MCF 10A (cell line): ENCODE measurements around the gene GRM8. TPM values are rescaled to one million over a fixed set of nuclear protein-coding genes. Genes with fewer than 3 reads are reported as not detected.

Experiments
- BruUV-seq: library from RNA; stranded (reverse); fragments of 400-500 nt; replicated peaks from 2 replicates; lab custom pipeline; 2021; lab: Mats Ljungman, UMichigan
- CTCF ChIA-PET: fragments of 300-600 bp; sonication (Branson Sonifier 250); formaldehyde crosslinking; extraction: SDS; loops from one replicate; lab custom pipeline; 2021; ENCODE audit warnings: antibody characterized with exemption, inconsistent platforms; lab: Yijun Ruan, JAX
- POLR2A ChIA-PET: fragments of 300-600, 350-650 bp; sonication (Branson Sonifier 250); formaldehyde crosslinking; extraction: SDS; loops from one replicate; lab custom pipeline; 2020; ENCODE audit warnings: antibody characterized with exemption, inconsistent platforms; lab: Yijun Ruan, JAX
- DNase-seq: peaks from one replicate; pipeline ENCODE4 v3.0.0-alpha.2; 2018; ENCODE audit not compliant: unreplicated experiment
- H3K27ac Mint-ChIP-seq: one replicate; pipeline ENCODE4 v1.8.0; 2022; ENCODE audit warnings: mild to moderate bottlenecking, low read depth, mixed read lengths; ENCODE audit not compliant: unreplicated experiment
- H3K27me3 Mint-ChIP-seq: one replicate; pipeline ENCODE4 v1.8.0; 2022; ENCODE audit warnings: mixed read lengths; ENCODE audit not compliant: insufficient read depth, unreplicated experiment
- H3K36me3 Mint-ChIP-seq: one replicate; pipeline ENCODE4 v1.8.0; 2022; ENCODE audit warnings: mild to moderate bottlenecking, moderate library complexity, mixed read lengths; ENCODE audit not compliant: insufficient read depth, unreplicated experiment
- H3K4me1 Mint-ChIP-seq: one replicate; pipeline ENCODE4 v1.8.0; 2022; ENCODE audit warnings: mixed read lengths; ENCODE audit not compliant: insufficient read depth, unreplicated experiment
- H3K4me3 Mint-ChIP-seq: one replicate; pipeline ENCODE4 v1.8.0; 2022; ENCODE audit warnings: mild to moderate bottlenecking, moderate library complexity, mixed read lengths; ENCODE audit not compliant: unreplicated experiment
- H3K9me3 Mint-ChIP-seq: one replicate; pipeline ENCODE4 v1.8.0; 2022; ENCODE audit warnings: mixed read lengths; ENCODE audit not compliant: unreplicated experiment
- CTCF ChIP-seq: fragments of 200-600 bp; IDR thresholded peaks from one replicate; pipeline ENCODE4 v1.8.0; 2022; ENCODE audit warnings: antibody characterized with exemption, mild to moderate bottlenecking; ENCODE audit not compliant: unreplicated experiment
- intact Hi-C: fragments of 100-400 bp; cut with micrococcal nuclease; formaldehyde crosslinking; loops from 2 replicates; pipeline ENCODE4 v1.14.1; 2022
- total RNA-seq: library from RNA; stranded (reverse); gene quantifications from 2 replicates; pipeline ENCODE4 v1.2.3, GENCODE V29; 2022

The GRM8 gene
- total RNA-seq, 1 experiment from 2014 or later, result not detected

- H3K4me1 Mint-ChIP-seq, result no peaks in the 10 kb centered on the region
- BruUV-seq, result no TSS peak
- H3K9me3 Mint-ChIP-seq, result peaks cover 8% of the 10 kb centered on the region
- H3K36me3 Mint-ChIP-seq, result no peaks in the 10 kb centered on the region
- H3K27ac Mint-ChIP-seq, result no peak overlapping the region
- ChIA-PET POLR2A (no interaction called here), CTCF (interaction anchor here (0.6 to 7.0 kb wide), 6 partner anchors 13 to 708 kb away, joined by 4 to 64 read pairs (median 4); no protein-coding TSS in a partner anchor)
- H3K27me3 Mint-ChIP-seq, result peaks cover 25% of the 10 kb centered on the region
- no peak for TF ChIP-seq CTCF
- H3K4me3 Mint-ChIP-seq, result no peak overlapping the region
- no peak for DNase-seq
- intact Hi-C loops, result no loop called here
Observed at GRCh38 chr7:126806614-126807013, 446.1 kb downstream of the GRM8 start.

GRCh38 chr7:126805351-126805750, 447.4 kb downstream of the GRM8 start:
- CTCF ChIA-PET, result interaction anchor here (0.7 to 7.0 kb wide), 5 partner anchors 63 to 710 kb away, joined by 3 to 64 read pairs (median 4); no protein-coding TSS in a partner anchor
- POLR2A ChIA-PET, result no interaction called here
- H3K36me3 Mint-ChIP-seq, result no peaks in the 10 kb centered on the region
- no peaks in the 10 kb centered on the region for H3K4me1 Mint-ChIP-seq
- intact Hi-C loops, result no loop called here
- H3K9me3 Mint-ChIP-seq, result no peaks in the 10 kb centered on the region
- DNase-seq, result no peak
- BruUV-seq, result no TSS peak
- no peak overlapping the region for H3K4me3 Mint-ChIP-seq
- no peak overlapping the region for H3K27ac Mint-ChIP-seq
- peaks cover 25% of the 10 kb centered on the region for H3K27me3 Mint-ChIP-seq
- no peak for TF ChIP-seq CTCF

- ChIA-PET POLR2A (no interaction called here), CTCF (interaction anchor here (0.6 to 7.0 kb wide), 8 partner anchors 9 to 971 kb away, joined by 3 to 64 read pairs (median 10); no protein-coding TSS in a partner anchor)
- DNase-seq, result no peak
- Mint-ChIP-seq H3K9me3 (no peaks in the 10 kb centered on the region), H3K27ac (no peak overlapping the region), H3K36me3 (no peaks in the 10 kb centered on the region), H3K4me3 (no peak overlapping the region), H3K4me1 (no peaks in the 10 kb centered on the region), H3K27me3 (peaks cover 25% of the 10 kb centered on the region)
- BruUV-seq, result no TSS peak
- TF ChIP-seq CTCF, result no peak
- intact Hi-C loops, result no loop called here
Observed at GRCh38 chr7:126804604-126805003, 448.1 kb downstream of the GRM8 start.

GRCh38 chr7:126803990-126804389, 448.8 kb downstream of the GRM8 start:
- no peaks in the 10 kb centered on the region for H3K4me1 Mint-ChIP-seq
- no peaks in the 10 kb centered on the region for H3K36me3 Mint-ChIP-seq
- TF ChIP-seq CTCF, result no peak
- no TSS peak for BruUV-seq
- no peak overlapping the region for H3K4me3 Mint-ChIP-seq
- no peaks in the 10 kb centered on the region for H3K9me3 Mint-ChIP-seq
- CTCF ChIA-PET, result interaction anchor here (0.6 to 7.0 kb wide), 13 partner anchors 10 to 1585 kb away, joined by 3 to 64 read pairs (median 4); no protein-coding TSS in a partner anchor
- POLR2A ChIA-PET, result interaction anchor here (0.7 kb wide), 1 partner anchor 405 kb away, joined by 4 read pairs; no protein-coding TSS in a partner anchor
- no peak for DNase-seq
- no peak overlapping the region for H3K27ac Mint-ChIP-seq
- H3K27me3 Mint-ChIP-seq, result peaks cover 25% of the 10 kb centered on the region
- intact Hi-C loops, result loop anchor here (1.0 to 2.0 kb wide), 3 partner anchors 97 to 710 kb away; no protein-coding TSS in a partner anchor
